T-cell (primary cell): ENCODE data around the gene STIL. TPM values are rescaled to one million over a fixed set of nuclear protein-coding genes. Genes with fewer than 3 reads are reported as not detected.

ENCODE experiments used
- ATAC-seq, 4 experiments: fragments of 200-7000 bp in 3 of 4; fragments of 150-1000 bp in 1 of 4; cut with Tn5 transposase; replicated peaks in 1 of 4; 1 replicate in 3 of 4; 2 replicates in 1 of 4; pipeline ENCODE4 v1.10.0; 2021; ENCODE audit warnings: moderate library complexity in 3 of 4, mild to moderate bottlenecking in 2 of 4, moderate number of reproducible peaks in 1 of 4
- CTCF ChIA-PET, 2 donors: fragments of 300-600 bp; sonication (Branson Sonifier 250); formaldehyde crosslinking; loops; one replicate each; lab custom pipeline; 2022; ENCODE audit warnings: antibody characterized with exemption in 2 of 2; lab: Charles Lee
- POLR2A ChIA-PET, 2 donors: fragments of 300-600 bp; sonication (Branson Sonifier 250); formaldehyde crosslinking; loops; one replicate each; lab custom pipeline; 2022; ENCODE audit warnings: antibody characterized with exemption in 2 of 2; lab: Charles Lee
- DNase-seq, 35 experiments: peaks; one replicate each; pipeline versions ENCODE4 v3.0.0 to v3.0.0-alpha.2; 2013 to 2023
- H3K27ac ChIP-seq: one replicate; pipeline ENCODE4 v1.5.1; 2013; ENCODE audit warnings: low read length
- H3K27me3 ChIP-seq, 2 experiments: replicated peaks in 1 of 2; 1 replicate in 1 of 2; 2 replicates in 1 of 2; pipeline versions ENCODE4 v1.6.1 to v1.7.0; 2013; ENCODE audit warnings: low read length in 1 of 2, mixed read lengths in 1 of 2; ENCODE audit not compliant: control insufficient read depth in 2 of 2, insufficient read depth in 2 of 2; ENCODE audit errors: extremely low read depth in 1 of 2
- H3K36me3 ChIP-seq, 2 donors: 1 replicate in 1 of 2; 2 replicates in 1 of 2; pipeline versions ENCODE4 v1.6.1 to v1.7.0; 2013; ENCODE audit warnings: low read length in 1 of 2; ENCODE audit not compliant: control insufficient read depth in 2 of 2, insufficient read depth in 1 of 2; ENCODE audit errors: extremely low read depth in 1 of 2
- H3K4me1 ChIP-seq, 2 experiments: 1 replicate in 1 of 2; 2 replicates in 1 of 2; pipeline versions ENCODE4 v1.6.1 to v1.7.0; 2013; ENCODE audit warnings: low read length in 2 of 2, mixed read lengths in 1 of 2; ENCODE audit not compliant: insufficient read depth in 2 of 2, control insufficient read depth in 1 of 2; ENCODE audit errors: extremely low read depth in 1 of 2
- H3K4me3 ChIP-seq, 2 donors: 1 replicate in 1 of 2; 2 replicates in 1 of 2; pipeline versions ENCODE4 v1.5.1 to v1.7.0; 2013; ENCODE audit warnings: mild to moderate bottlenecking in 2 of 2, low read length in 1 of 2, moderate library complexity in 1 of 2; ENCODE audit not compliant: control insufficient read depth in 1 of 2; ENCODE audit errors: extremely low read depth in 1 of 2
- H3K9me3 ChIP-seq: 2 replicates; pipeline ENCODE4 v1.7.0; 2013
- H3K27ac Mint-ChIP-seq, 2 donors: one replicate each; pipeline ENCODE4 v1.8.0; 2020 to 2021; ENCODE audit warnings: mild to moderate bottlenecking in 2 of 2, mixed read lengths in 2 of 2
- H3K27me3 Mint-ChIP-seq, 2 donors: one replicate each; pipeline ENCODE4 v1.8.0; 2021 to 2022; ENCODE audit warnings: mixed read lengths in 2 of 2
- H3K36me3 Mint-ChIP-seq: one replicate; pipeline ENCODE4 v1.8.0; 2021; ENCODE audit warnings: mixed read lengths
- H3K4me1 Mint-ChIP-seq, 3 donors: one replicate each; pipeline ENCODE4 v1.8.0; 2020 to 2022; ENCODE audit warnings: mixed read lengths in 3 of 3, mild to moderate bottlenecking in 1 of 3
- H3K4me3 Mint-ChIP-seq, 3 donors: one replicate each; pipeline ENCODE4 v1.8.0; 2020 to 2022; ENCODE audit warnings: mild to moderate bottlenecking in 3 of 3, mixed read lengths in 3 of 3, moderate library complexity in 3 of 3
- H3K9me3 Mint-ChIP-seq, 3 donors: one replicate each; pipeline ENCODE4 v1.8.0; 2020 to 2022; ENCODE audit warnings: mixed read lengths in 3 of 3
- WGBS: methylation state at CpG from one replicate; pipeline ENCODE4 v1.1.5; 2013; ENCODE audit warnings: missing lambda C conversion rate; ENCODE audit not compliant: insufficient coverage; 5-methylcytosine and 5-hydroxymethylcytosine counted together
- total RNA-seq, 35 experiments: library from RNA in 6 of 35; stranded (reverse) in 6 of 35; fragments of 120-200 nt in 1 of 35; gene quantifications; one replicate each; pipeline versions ENCODE4 v1.2.1 to v1.2.4 and lab custom pipeline; 2013 to 2026

The STIL gene
- total RNA-seq, 5 donors from 2014 or later (not counting 1 experiment from before 2014, with no cell fraction given) = 0.85 to 3.4 (median 1.7) TPM

DNA sequence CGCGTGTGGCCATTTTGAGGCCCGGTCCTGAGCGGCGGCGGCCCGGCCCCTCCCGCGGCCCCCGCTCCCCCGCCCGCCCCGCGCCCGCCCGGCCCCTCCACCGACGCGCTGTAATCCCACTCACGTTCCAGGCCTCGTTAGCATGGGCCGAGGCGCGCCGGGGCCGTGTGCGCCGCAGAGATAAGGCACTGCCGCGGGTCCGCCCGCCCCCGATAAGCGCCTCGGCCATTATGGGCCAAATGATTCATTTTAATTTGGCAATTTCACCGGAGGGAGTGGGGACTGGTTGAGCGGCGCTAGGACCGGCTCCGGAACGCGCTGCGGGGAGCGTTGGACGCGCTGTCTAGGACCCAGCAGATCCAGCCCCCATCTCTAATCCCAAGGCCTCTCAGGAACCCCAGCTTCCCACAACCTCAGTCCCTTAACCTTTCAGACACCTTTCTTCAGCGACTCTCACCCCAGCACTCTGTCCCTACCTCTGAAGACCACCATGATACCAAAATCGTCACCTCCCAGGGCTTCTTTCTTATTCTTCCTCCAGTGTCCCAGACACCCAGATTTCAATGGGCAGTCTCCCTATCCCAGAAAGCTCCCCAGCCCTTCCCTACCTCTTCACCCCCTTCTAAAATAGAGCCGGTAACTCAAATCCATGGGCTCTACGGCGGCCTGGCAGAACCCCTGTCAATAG, 81.6 kb downstream of the STIL start, which contains the start of gene TAL1:
TSS of gene TAL1 (minus strand) at position 39 of the 688 bp plus-strand sequence. CDS start 6,337 bp downstream, outside the sequence.
- Mint-ChIP-seq H3K36me3 (no peaks in the 10 kb centered on the region), H3K4me3 (peak within 1 kb of the TSS; percentile 62 to 78 (median 74)), H3K9me3 (no peaks in the 10 kb centered on the region), H3K27me3 (peaks cover 63 to 83% of the 10 kb centered on the region in 2 donors), H3K27ac (peak within 1 kb of the TSS in 1 of 2 donors; percentile 50), H3K4me1 (peaks cover 27 to 37% (median 33%) of the 10 kb centered on the region in 3 donors)
- ATAC-seq = peak in 3 of 4 experiments; percentile 18 to 35 (median 23)
- Histone ChIP-seq H3K36me3 (no peaks in the 10 kb centered on the region), H3K27ac (no peak within 1 kb of the TSS), H3K27me3 (peaks cover 0 to 72% of the 10 kb centered on the region in 2 experiments), H3K4me3 (peak within 1 kb of the TSS; percentile 16 to 26), H3K9me3 (no peaks in the 10 kb centered on the region), H3K4me1 (peaks cover 2 to 36% of the 10 kb centered on the region in 2 experiments)
- POLR2A ChIA-PET = no interaction called here
- 7% methylated on average over 43 of the region's 51 CpGs for WGBS
- CTCF ChIA-PET = no interaction called here
- no peak for DNase-seq

DNA sequence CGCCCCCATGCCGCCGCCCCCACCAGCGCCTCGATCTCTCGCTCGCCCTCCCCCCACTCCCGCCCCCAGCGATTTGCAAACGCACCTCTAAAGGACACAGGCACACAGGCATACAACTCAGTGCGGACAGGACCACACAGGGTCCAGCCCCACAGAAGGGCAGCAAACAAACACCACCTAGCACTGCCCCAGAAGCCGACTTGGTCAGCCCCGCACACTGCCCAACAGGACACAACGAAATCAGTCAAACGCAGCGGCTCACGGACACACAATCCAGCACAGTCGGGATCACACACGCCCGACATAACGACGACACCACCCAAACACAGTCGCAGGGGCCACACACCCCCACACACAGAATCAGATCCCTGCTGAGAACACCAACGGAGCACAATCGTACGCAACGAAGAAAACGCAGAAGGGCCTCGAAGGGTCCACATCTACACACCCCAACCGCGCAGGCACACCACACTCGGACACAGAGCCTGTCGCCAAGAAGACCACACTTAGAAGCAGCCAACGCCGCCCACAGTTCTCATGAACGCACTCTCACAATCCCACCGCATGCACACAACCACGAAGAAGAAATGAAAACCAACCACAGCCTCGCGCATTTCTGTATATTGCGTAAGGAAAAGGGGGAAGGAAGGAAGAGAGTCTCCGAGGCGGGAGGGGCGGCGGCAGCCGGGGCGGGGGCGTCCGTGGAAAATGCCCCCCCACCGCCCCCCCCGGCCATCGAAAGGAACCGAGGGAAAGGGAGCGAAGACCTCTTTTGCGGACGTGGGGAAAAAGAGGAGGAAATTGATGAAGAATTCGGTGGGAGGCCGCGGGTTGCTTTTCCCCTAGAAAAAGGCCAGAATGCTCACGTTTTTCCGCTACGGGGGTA, 82.4 kb downstream of the STIL start:
- POLR2A ChIA-PET = no interaction called here
- peak overlapping the region; percentile 62 to 78 (median 74) for H3K4me3 Mint-ChIP-seq
- H3K27ac Mint-ChIP-seq = peak overlapping the region in 1 of 2 donors; percentile 50
- under 1% methylated on average over 34 of the region's 62 CpGs for WGBS
- H3K36me3 ChIP-seq = no peaks in the 10 kb centered on the region
- H3K9me3 Mint-ChIP-seq = no peaks in the 10 kb centered on the region
- DNase-seq (peak in 8 of 35 experiments; percentile 3 to 33 (median 20)), ATAC-seq (peak in 1 of 4 experiments; percentile 39)
- H3K4me1 ChIP-seq = peaks cover 2 to 36% of the 10 kb centered on the region in 2 experiments
- no peaks in the 10 kb centered on the region for H3K36me3 Mint-ChIP-seq
- CTCF ChIA-PET = no interaction called here
- H3K4me1 Mint-ChIP-seq = peaks cover 27 to 37% (median 33%) of the 10 kb centered on the region in 3 donors
- H3K27ac ChIP-seq = no peak overlapping the region
- peak overlapping the region; percentile 16 to 26 for H3K4me3 ChIP-seq
- peaks cover 0 to 80% of the 10 kb centered on the region in 2 experiments for H3K27me3 ChIP-seq
- H3K27me3 Mint-ChIP-seq = peaks cover 67 to 87% of the 10 kb centered on the region in 2 donors
- no peaks in the 10 kb centered on the region for H3K9me3 ChIP-seq

DNA sequence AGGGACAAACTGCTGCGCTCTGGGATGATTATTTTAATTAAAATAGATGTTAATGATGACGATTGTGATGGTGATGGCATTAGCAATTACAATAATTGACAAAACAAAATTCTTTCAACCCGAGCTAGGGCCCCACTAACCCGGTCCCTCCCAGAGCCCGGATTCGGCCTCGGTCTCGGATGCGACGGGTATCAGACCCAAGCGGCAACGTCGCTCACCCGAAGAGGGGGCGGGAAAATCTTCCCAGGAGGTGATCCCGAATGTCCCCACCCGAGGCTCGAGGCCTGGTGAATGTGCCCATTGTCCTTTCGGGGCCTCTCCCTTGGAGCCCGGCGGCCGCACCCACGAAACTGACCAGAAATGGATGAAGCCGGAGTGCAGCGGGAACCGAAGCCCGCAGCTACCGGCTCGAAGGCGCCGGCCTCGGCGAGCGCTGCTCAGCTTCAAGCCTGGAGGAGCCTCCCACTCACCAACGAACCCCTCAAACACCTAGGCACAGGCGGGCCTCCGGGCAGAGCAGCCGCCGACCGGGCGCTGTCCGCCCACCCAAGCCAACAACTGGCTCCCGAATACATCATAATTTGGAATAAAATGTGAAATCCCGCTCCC, 83.2 kb downstream of the STIL start:
- peaks cover 32 to 42% (median 37%) of the 10 kb centered on the region in 3 donors for H3K4me1 Mint-ChIP-seq
- no peaks in the 10 kb centered on the region for H3K36me3 Mint-ChIP-seq
- H3K27me3 Mint-ChIP-seq = peaks cover 70 to 89% of the 10 kb centered on the region in 2 donors
- H3K4me3 ChIP-seq = peak overlapping the region; percentile 16 to 27
- no peaks in the 10 kb centered on the region for H3K36me3 ChIP-seq
- 4% methylated on average over 31 of the region's 44 CpGs for WGBS
- H3K4me1 ChIP-seq = peaks cover 2 to 38% of the 10 kb centered on the region in 2 experiments
- H3K27me3 ChIP-seq = peaks cover 0 to 87% of the 10 kb centered on the region in 2 experiments
- POLR2A ChIA-PET = no interaction called here
- peak overlapping the region; percentile 31 to 78 (median 62) for H3K4me3 Mint-ChIP-seq
- H3K27ac ChIP-seq = no peak overlapping the region
- ATAC-seq (peak in 1 of 4 experiments; percentile 30), DNase-seq (peak in 4 of 35 experiments; percentile 18 to 25 (median 23))
- no peaks in the 10 kb centered on the region for H3K9me3 ChIP-seq
- CTCF ChIA-PET = no interaction called here
- H3K27ac Mint-ChIP-seq = no peak overlapping the region
- H3K9me3 Mint-ChIP-seq = no peaks in the 10 kb centered on the region

GRCh38 chr1:47229886-47230691, 83.9 kb downstream of the STIL start:
- no peaks in the 10 kb centered on the region for H3K36me3 Mint-ChIP-seq
- WGBS = no CpG with 5 or more reads among the region's 23 CpGs
- H3K4me3 Mint-ChIP-seq = peak overlapping the region in 2 of 3 donors; percentile 53 to 78
- ChIA-PET CTCF (interaction anchor here in 1 of 2 donors (0.6 kb wide), 2 partner anchors 33 to 41 kb away, joined by 3 to 11 read pairs; no protein-coding TSS in a partner anchor), POLR2A (interaction anchor here in 1 of 2 donors (0.6 kb wide), 1 partner anchor 11 kb away, joined by 9 read pairs; no protein-coding TSS in a partner anchor)
- no peak overlapping the region for H3K27ac ChIP-seq
- peak overlapping the region in 1 of 2 donors; percentile 27 for H3K4me3 ChIP-seq
- H3K4me1 Mint-ChIP-seq = peaks cover 32 to 43% (median 38%) of the 10 kb centered on the region in 3 donors
- peaks cover 0 to 83% of the 10 kb centered on the region in 2 experiments for H3K27me3 ChIP-seq
- ATAC-seq (no peak), DNase-seq (no peak)
- no peaks in the 10 kb centered on the region for H3K9me3 Mint-ChIP-seq
- H3K4me1 ChIP-seq = peaks cover 2 to 41% of the 10 kb centered on the region in 2 experiments
- peaks cover 70 to 86% of the 10 kb centered on the region in 2 donors for H3K27me3 Mint-ChIP-seq
- H3K9me3 ChIP-seq = no peaks in the 10 kb centered on the region
- H3K36me3 ChIP-seq = no peaks in the 10 kb centered on the region
- H3K27ac Mint-ChIP-seq = no peak overlapping the region

DNA sequence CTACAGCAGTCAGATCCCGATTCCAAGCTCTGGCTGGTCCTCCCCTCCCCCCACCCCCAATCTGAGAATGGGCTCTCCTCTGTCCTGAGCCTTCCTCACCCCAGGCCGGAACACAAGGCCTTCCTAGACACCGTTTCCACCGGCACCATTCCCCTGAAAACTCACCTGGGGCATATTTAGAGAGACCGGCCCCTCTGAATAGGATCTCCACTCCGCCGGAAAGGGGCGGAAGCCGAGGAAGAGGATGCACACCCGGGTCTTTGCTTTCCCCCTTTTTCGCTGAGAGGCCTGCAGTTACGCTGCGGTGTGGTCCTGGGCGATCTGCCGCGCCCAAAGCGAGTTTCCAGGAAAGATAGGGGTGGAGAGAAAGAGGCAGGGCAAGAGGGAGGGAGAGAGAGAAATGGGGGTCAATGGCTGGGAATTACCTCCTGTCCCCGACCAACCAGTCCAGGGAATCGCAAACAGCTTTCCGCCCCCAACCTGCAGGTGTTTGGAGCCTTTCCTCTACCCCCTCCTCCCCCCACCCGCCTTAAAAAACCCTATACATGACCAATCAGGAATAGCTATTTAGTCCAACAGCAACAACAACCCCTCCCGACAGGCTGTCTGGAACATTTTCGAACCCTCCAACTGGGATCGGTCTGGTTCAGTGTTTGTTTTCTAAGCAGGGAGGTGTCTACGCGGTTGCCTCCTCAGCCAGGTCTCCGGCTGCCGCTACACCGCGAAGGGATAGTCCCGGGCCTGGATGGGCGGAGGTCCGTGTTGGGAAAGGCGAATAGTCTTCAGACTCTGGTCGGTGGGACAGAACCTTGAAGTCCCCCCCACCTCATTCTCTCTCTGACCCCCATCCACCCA, 84.7 kb downstream of the STIL start:
- Histone ChIP-seq H3K4me3 (no peak overlapping the region), H3K36me3 (no peaks in the 10 kb centered on the region), H3K27me3 (peaks cover 0 to 83% of the 10 kb centered on the region in 2 experiments), H3K4me1 (peaks cover 2 to 47% of the 10 kb centered on the region in 2 experiments), H3K9me3 (no peaks in the 10 kb centered on the region), H3K27ac (no peak overlapping the region)
- H3K27me3 Mint-ChIP-seq = peaks cover 70 to 77% of the 10 kb centered on the region in 2 donors
- ChIA-PET CTCF (interaction anchor here in 1 of 2 donors (0.6 kb wide), 2 partner anchors 32 to 42 kb away, joined by 3 to 11 read pairs; no protein-coding TSS in a partner anchor), POLR2A (interaction anchor here in 1 of 2 donors (0.6 kb wide), 1 partner anchor 12 kb away, joined by 9 read pairs; no protein-coding TSS in a partner anchor)
- ATAC-seq (no peak), DNase-seq (no peak)
- no peak overlapping the region for H3K27ac Mint-ChIP-seq
- peaks cover 32 to 43% (median 38%) of the 10 kb centered on the region in 3 donors for H3K4me1 Mint-ChIP-seq
- peak overlapping the region in 2 of 3 donors; percentile 53 to 78 for H3K4me3 Mint-ChIP-seq
- H3K9me3 Mint-ChIP-seq = no peaks in the 10 kb centered on the region
- 22% methylated on average over 16 of the region's 35 CpGs for WGBS
- no peaks in the 10 kb centered on the region for H3K36me3 Mint-ChIP-seq
